ENCODE results near the gene C1orf174.

The C1orf174 gene

GRCh38 chr1:3865606-3866160 lies 34.4 kb downstream of the C1orf174 start:
- no peaks in the 10 kb centered on the region for H3K27me3 ChIP-seq (ENCODE audit: insufficient read depth, low read depth, severe bottlenecking)
- no peaks in the 10 kb centered on the region for H3K9me3 ChIP-seq (ENCODE audit: severe bottlenecking)
- no peak overlapping the region for H3K27ac ChIP-seq
- DNase-seq, result no peak
- no peak for TF ChIP-seq CTCF (IDR thresholded peaks at IDR 0.05; ENCODE audit: low read depth, low read length)
- H3K4me3 ChIP-seq (ENCODE audit: low read depth, low read length), result no peak overlapping the region
- H3K36me3 ChIP-seq, result peaks cover 2% of the 10 kb centered on the region

- no peak for TF ChIP-seq CTCF (IDR thresholded peaks at IDR 0.05; ENCODE audit: low read depth, low read length)
- no peak for DNase-seq
Measured at GRCh38 chr1:3864884-3865283, 35.2 kb downstream of the C1orf174 start.

GRCh38 chr1:3863231-3863935 lies 36.7 kb downstream of the C1orf174 start:
- DNase-seq, result no peak
- TF ChIP-seq CTCF (IDR thresholded peaks at IDR 0.05; ENCODE audit: low read depth, low read length), result no peak
- no peaks in the 10 kb centered on the region for H3K9me3 ChIP-seq (ENCODE audit: severe bottlenecking)
- no peak overlapping the region for H3K4me3 ChIP-seq (ENCODE audit: low read depth, low read length)
- H3K27ac ChIP-seq, result no peak overlapping the region
- peaks cover 2% of the 10 kb centered on the region for H3K36me3 ChIP-seq
- no peaks in the 10 kb centered on the region for H3K27me3 ChIP-seq (ENCODE audit: insufficient read depth, low read depth, severe bottlenecking)

More at GRCh38 chr1:3864884-3865283, 35.2 kb downstream of the C1orf174 start:
- Histone ChIP-seq H3K36me3 (peaks cover 2% of the 10 kb centered on the region), H3K27me3 (ENCODE audit: insufficient read depth, low read depth, severe bottlenecking) (no peaks in the 10 kb centered on the region), H3K4me3 (ENCODE audit: low read depth, low read length) (no peak overlapping the region), H3K27ac (0 out of 2 replicates have a peak overlapping the region, but pooled peaks have one; percentile 12), H3K9me3 (ENCODE audit: severe bottlenecking) (no peaks in the 10 kb centered on the region)

GRCh38 chr1:3858231-3858981 lies 41.7 kb downstream of the C1orf174 start:
- H3K9me3 ChIP-seq (ENCODE audit: severe bottlenecking), result no peaks in the 10 kb centered on the region
- peak overlapping the region; percentile 80; the same call in 1 of the 2 replicates for H3K4me3 ChIP-seq (ENCODE audit: low read depth, low read length)
- DNase-seq, result peak; percentile 25
- no peaks in the 10 kb centered on the region; the same call in 1 of the 2 replicates for H3K36me3 ChIP-seq
- no peak overlapping the region for H3K27ac ChIP-seq
- TF ChIP-seq CTCF (IDR thresholded peaks at IDR 0.05; ENCODE audit: low read depth, low read length), result peak; percentile 18; the same call in 1 of the 2 replicates
- no peaks in the 10 kb centered on the region for H3K27me3 ChIP-seq (ENCODE audit: insufficient read depth, low read depth, severe bottlenecking)

- Histone ChIP-seq H3K27ac (peak overlapping the region; percentile 62), H3K27me3 (ENCODE audit: insufficient read depth, low read depth, severe bottlenecking) (no peaks in the 10 kb centered on the region), H3K36me3 (no peaks in the 10 kb centered on the region; the same call in 1 of the 2 replicates), H3K4me3 (ENCODE audit: low read depth, low read length) (peak overlapping the region; percentile 80), H3K9me3 (ENCODE audit: severe bottlenecking) (no peaks in the 10 kb centered on the region)
- DNase-seq, result no peak
- no peak for TF ChIP-seq CTCF (IDR thresholded peaks at IDR 0.05; ENCODE audit: low read depth, low read length)
Measured at GRCh38 chr1:3857791-3858129, 42.3 kb downstream of the C1orf174 start.

All from WERI-Rb-1 (cell line).